ENCODE data around the gene RHBDF1. TPM values are rescaled to one million over a fixed set of nuclear protein-coding genes. Genes with fewer than 3 reads are reported as not detected.

Gene RHBDF1
- total and polyA plus RNA-seq, 12 donors, result 2.3 to 55.7 (median 7.6) TPM

GRCh38 chr16:76535-77272 lies 4.3 kb upstream of the RHBDF1 start:
- Histone ChIP-seq H3K4me1 (replicated peaks in 1 of 2) (peaks cover 41 to 46% of the 10 kb centered on the region in 2 donors), H3K27me3 (no peaks in the 10 kb centered on the region), H3K27ac (peak overlapping the region in 4 of 5 donors; percentile 81 to 98 (median 90)), H3K4me3 (peak overlapping the region in 1 of 4 donors; percentile 98), H3K36me3 (replicated peaks in 1 of 2) (peaks cover 0 to 11% of the 10 kb centered on the region in 2 donors), H3K9me3 (replicated peaks in 1 of 3) (no peaks in the 10 kb centered on the region)
- intact Hi-C loops (cut with DNase I), result no loop called here
- TF ChIP-seq, protein P1, sequence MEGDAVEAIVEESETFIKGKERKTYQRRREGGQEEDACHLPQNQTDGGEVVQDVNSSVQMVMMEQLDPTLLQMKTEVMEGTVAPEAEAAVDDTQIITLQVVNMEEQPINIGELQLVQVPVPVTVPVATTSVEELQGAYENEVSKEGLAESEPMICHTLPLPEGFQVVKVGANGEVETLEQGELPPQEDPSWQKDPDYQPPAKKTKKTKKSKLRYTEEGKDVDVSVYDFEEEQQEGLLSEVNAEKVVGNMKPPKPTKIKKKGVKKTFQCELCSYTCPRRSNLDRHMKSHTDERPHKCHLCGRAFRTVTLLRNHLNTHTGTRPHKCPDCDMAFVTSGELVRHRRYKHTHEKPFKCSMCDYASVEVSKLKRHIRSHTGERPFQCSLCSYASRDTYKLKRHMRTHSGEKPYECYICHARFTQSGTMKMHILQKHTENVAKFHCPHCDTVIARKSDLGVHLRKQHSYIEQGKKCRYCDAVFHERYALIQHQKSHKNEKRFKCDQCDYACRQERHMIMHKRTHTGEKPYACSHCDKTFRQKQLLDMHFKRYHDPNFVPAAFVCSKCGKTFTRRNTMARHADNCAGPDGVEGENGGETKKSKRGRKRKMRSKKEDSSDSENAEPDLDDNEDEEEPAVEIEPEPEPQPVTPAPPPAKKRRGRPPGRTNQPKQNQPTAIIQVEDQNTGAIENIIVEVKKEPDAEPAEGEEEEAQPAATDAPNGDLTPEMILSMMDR (IDR thresholded peaks at IDR 0.05), result no peak
- no peak for TF ChIP-seq POLR2A (IDR thresholded peaks at IDR 0.05)
- peak in 4 of 7 donors; percentile 51 to 63 (median 54) for DNase-seq
- 16 to 55% (median 37%) methylated on average over 8 to 13 of the region's 13 CpGs for WGBS, 4 donors

DNA sequence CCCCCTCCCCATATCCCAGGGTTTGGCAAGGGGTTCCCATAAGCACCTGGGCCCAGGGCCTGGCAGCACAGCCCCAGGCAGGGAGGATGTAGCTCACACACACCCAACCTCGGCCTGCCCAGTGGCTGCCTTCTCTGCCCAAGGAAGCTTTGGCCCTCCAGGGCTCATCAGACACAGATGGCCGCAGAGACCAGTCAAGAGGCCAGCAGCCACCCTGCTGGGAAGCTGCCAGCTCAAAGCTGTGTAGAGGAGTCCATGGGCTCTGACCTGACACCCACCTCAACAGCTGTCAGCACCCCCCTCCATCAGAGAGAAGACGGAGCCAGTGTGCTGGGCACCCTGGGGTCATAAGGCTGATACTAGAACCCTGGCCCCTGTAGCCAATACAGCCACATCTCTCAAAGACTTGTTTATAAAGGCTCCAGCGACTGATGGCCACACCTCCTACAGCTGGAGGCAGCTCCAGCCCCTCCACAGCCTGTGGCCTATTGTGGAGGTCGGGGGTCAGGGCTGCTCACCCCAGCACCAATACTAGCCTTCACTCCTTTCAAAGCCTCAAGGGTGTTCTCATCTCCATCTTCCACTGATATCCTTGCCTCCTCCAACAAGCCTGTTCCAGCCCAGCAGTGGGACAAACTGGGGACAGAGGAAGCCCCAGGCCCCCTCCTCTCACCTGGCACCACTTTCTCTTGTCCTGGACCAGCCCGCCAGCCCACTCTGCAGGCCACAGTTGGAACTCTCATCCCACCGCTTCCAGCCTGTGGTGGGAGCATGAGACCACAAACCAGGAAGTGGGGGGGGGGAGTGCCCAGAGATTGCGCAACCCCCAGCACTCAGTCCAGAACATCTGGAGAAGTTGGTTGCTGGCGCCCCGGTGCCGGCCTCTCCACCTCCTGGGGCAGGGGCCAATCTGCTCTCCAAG lies 3.4 kb upstream of the RHBDF1 start:
- Histone ChIP-seq H3K27ac (peak overlapping the region in 3 of 5 donors; percentile 88 to 98 (median 93)), H3K4me1 (replicated peaks in 1 of 2) (peaks cover 41 to 51% of the 10 kb centered on the region in 2 donors)
- WGBS, 4 donors, result 44 to 54% (median 50%) methylated on average over 6 to 11 of the region's 11 CpGs

DNA sequence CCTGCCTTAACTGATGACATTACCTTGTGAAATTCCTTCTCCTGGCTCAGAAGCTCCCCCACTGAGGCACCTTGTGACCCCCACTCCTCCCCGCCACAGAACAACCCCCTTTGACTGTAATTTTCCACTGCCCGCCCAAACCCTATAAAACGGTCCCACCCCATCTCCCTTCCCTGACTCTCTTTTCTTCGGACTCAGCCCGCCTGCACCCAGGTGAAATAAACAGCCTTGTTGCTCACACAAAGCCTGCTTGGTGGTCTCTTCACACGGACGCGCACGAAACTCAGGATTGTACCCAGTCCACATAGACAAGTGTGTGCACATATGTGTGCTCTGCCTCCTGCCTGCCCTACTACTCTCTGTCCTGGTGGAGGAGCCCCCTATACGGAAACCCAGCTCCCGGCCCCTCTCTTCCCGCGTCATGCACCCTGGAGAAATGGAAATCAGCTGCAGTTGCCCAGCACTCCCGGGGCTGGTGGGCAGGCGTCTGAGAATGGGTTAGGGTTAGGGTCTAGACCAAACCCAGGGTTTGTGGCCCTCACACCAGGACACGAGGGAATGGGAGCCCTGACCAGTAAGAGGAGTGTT lies 2.4 kb upstream of the RHBDF1 start:
- 89 to 95% (median 91%) methylated on average over 14 to 16 of the region's 16 CpGs for WGBS, 4 donors
- H3K4me3 ChIP-seq, result no peak overlapping the region
- peaks cover 0 to 6% of the 10 kb centered on the region in 2 donors for H3K36me3 ChIP-seq (replicated peaks in 1 of 2)
- intact Hi-C loops (cut with DNase I), result no loop called here
- H3K4me1 ChIP-seq (replicated peaks in 1 of 2), result peaks cover 39 to 48% of the 10 kb centered on the region in 2 donors
- H3K27me3 ChIP-seq, result no peaks in the 10 kb centered on the region
- TF ChIP-seq, protein P1 (IDR thresholded peaks at IDR 0.05), result no peak
- TF ChIP-seq POLR2A (IDR thresholded peaks at IDR 0.05), result no peak
- H3K9me3 ChIP-seq (replicated peaks in 1 of 3), result no peaks in the 10 kb centered on the region
- peak overlapping the region in 2 of 5 donors; percentile 93 to 98 for H3K27ac ChIP-seq
- DNase-seq, result no peak

More for the DNA sequence above, 3.4 kb upstream of the RHBDF1 start:
- no peaks in the 10 kb centered on the region for H3K9me3 ChIP-seq (replicated peaks in 1 of 3)
- intact Hi-C loops (cut with DNase I), result no loop called here
- H3K4me3 ChIP-seq, result no peak overlapping the region
- peak in 6 of 7 donors; percentile 47 to 79 (median 58) for DNase-seq
- TF ChIP-seq, protein P1 (IDR thresholded peaks at IDR 0.05), result peak in 2 of 6 experiments; percentile 11 to 23
- TF ChIP-seq POLR2A (IDR thresholded peaks at IDR 0.05), result no peak
- H3K36me3 ChIP-seq (replicated peaks in 1 of 2), result peaks cover 0 to 11% of the 10 kb centered on the region in 2 donors
- H3K27me3 ChIP-seq, result no peaks in the 10 kb centered on the region
